ENCODE results near the gene IL26.

GRCh38 chr12:68170726-68171125 is 54.9 kb downstream of the IL26 start:
- TF ChIP-seq EP300 (IDR thresholded peaks at IDR 0.05) (no peak), CTCF (IDR thresholded peaks at IDR 0.05) (no peak)

All from suprapubic skin (tissue), 3 donors.